NCI-H69 (cell line): ENCODE data around the gene R3HDM4.

Source experiments
- DNase-seq: peaks from one replicate; lab custom pipeline; 2025; lab: John Stamatoyannopoulos, UW

Gene R3HDM4

DNA sequence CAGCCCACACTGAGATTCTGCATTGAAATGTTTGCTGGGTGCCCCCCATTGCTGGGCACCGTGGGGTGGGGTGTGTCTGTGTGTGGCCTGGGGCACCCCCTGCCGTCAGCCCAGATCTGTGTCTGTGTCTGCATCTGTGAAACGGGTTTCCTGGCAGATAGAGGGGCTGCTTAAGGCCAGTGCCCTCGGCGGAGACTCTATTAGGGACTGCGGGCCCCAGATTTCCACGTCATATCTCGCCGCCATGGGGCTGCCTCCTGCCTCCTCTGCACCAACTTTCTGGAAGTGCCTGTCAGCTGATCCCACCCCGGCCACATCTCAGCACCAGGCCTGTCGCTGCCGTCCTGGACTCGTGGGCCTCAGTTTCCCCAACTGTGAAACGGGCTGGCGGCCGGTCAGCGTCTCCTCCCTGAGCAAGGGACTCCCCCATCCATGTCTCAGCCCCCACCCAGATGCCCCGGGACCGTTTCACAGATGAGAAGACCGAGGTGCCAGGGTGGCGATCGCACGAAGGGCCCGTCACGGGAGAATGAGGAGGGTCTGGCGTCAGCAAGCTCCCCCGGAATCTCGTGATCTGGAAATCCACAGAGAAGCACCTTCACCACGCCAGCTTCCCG is 34.2 kb upstream of the R3HDM4 start:
- DNase-seq: no peak

- DNase-seq: no peak
These were observed 32.6 kb upstream of the R3HDM4 start for GRCh38 chr19:945401-946252.

DNA sequence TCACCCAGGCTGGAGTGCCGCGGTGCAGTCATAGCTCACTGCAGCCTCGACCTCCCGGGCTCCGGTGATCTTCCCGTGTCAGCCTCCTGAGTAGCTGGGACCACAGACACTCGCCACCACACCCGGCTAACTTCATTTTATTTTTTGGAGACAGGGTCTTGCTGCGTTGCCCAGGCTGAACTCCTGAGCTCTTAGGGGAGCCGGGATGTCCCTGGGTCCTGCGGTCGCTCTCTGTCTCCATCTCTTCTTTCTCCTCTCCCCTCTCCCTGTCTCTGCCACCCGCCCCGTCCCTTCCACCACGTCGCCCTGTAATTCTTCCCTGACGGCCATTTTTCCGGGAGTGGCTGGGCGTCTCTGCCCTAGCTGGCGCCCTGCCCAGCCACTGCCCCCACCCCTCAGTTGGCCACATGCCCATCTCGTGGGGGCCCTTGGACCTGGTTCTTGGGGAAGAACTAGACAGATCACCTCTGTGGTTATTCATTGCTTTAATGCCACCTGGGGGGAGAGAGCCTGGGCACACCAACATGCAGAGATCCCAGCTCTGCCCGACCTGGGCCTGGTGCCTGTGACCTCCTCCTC is 31.7 kb upstream of the R3HDM4 start:
- DNase-seq: peak; percentile 92

DNA sequence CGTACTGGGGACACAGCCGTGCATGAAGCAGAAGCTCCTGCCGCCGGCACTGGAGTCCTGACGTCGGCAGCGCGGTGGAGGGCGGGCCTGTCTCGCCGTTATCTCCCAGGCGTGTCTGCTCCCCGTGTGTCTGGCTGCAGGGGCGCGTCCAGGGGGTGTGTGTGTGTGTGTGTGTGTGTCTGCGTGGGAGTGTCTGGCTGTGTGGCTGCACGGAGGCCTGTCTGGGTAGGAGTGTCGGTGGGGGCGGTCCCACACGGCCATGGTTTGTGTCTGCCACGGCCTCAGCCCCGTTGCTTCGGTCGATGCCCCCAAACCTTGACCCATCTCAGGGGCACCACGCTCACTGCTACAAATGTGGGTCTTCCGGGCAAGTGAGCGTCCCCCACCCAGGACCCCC is 31.1 kb upstream of the R3HDM4 start:
- DNase-seq: peak; percentile 53

- no peak for DNase-seq
These were observed 30.6 kb upstream of the R3HDM4 start for GRCh38 chr19:943551-944170.

GRCh38 chr19:942133-942645 is 29.2 kb upstream of the R3HDM4 start:
- no peak for DNase-seq

DNA sequence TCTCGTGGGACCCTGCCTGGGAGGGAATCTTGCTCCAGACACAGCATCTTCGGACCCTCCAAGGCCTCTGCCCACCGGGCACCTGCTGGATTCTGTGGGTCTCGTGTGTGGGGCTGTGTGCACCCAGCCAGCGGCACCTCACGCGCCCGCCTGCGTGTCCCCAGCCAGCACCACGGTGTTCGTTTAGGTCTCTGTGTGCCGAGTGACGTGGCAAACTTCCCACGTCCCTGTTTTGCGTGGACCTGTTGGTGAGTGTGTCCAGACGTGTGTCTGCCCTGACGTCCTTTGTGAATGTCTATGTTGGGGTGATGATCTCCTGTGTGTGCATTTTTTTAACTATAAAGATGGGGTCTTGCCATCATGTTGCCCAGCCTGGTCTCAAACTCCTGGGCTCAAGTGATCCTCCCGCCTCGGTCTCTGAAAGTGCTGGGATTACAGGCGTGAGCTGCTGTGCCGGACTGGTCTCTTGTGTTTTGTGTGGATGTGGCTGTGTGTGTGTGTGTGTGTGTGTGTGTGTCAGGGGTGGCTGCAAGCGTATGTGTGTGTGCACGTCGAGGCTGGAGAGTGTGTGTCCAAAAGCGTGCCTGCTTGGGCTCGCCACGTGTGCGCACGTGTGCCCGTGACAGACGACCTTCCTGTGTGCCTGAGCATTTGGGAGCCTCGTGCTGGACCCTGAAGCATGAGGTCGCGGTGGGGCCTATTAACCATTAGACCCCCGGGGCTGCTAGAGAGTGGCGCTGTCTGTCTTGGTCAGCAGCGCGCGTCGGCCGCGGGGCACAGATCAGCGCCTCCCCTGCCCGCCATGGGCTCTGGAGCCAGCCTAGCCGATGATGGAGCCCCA is 28.5 kb upstream of the R3HDM4 start:
- DNase-seq: no peak

DNA sequence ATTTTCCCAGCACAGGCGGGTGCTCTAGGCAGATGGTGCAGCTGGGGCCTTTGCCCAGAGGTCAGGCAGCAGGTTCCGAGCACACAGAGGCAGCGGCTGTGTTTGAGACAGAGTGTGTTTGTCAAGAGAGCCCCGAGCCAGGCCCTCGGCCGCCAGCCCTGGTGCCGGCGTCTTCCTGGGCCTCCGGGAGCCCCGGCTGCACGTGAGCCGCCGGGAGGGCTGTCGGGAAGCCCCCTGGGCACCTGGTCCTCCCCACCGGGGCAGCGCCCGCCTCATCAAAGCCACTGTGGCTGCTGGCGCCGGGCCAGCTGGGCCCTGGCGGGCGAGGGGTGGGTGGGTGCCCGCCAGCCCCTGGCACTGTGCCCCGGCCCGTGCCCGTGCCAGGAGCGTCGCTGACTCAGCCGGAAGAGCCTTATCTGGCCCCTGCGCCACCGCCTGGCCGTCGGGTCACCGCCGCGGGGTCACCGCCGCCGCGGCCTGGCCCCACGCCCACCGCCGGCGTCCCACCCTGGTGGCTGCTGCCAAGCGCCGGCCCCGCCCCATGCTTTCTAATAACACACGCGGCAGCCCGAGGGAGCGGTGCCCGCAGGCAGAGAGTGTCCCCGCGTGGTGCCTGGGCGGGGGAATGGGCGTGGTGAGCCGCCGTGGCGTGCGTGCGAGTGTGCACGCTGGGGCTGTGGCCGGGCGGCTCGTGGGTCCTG is 27.7 kb upstream of the R3HDM4 start:
- DNase-seq: peak; percentile 98

GRCh38 chr19:939922-940321 is 26.9 kb upstream of the R3HDM4 start:
- DNase-seq: no peak

- DNase-seq: no peak
These were observed 26.4 kb upstream of the R3HDM4 start for GRCh38 chr19:939439-939838.

DNA sequence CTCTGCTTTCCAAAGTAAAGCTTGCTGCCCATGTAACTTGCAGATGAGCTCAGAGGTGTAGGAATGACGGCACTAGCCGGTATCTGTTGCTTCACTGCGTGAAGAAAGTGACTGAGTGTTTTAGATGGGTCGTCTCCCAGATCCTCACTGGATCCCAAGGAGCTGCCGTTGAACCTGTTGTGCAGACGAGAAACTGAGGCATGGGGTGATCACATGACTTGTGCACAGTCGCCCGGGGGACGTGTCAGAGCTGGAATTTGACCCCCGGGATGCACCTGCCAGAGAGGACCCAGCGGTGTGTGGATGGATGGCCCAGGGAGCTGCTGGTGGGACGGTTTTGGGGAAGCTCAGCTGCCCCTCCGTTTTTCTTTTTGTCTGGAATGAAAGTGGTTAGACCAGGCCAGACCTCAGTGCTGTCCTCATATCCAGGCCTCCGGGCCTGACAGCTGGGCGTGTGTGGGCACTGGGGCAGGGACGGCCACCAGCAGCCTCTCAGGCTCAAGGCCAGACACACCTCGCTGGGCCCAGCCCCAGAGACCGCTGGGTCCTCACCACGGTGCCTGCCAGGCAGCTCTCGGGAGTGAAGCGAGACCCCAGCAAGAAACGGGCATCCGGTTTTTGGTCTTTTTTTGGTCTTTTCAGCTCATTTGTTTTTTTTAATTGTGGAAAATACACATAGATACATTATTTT is 25.4 kb upstream of the R3HDM4 start:
- no peak for DNase-seq

- no peak for DNase-seq
These were observed 24.3 kb upstream of the R3HDM4 start for GRCh38 chr19:937259-937694.

- DNase-seq: no peak
These were observed 23.1 kb upstream of the R3HDM4 start for GRCh38 chr19:936175-936546.

DNA sequence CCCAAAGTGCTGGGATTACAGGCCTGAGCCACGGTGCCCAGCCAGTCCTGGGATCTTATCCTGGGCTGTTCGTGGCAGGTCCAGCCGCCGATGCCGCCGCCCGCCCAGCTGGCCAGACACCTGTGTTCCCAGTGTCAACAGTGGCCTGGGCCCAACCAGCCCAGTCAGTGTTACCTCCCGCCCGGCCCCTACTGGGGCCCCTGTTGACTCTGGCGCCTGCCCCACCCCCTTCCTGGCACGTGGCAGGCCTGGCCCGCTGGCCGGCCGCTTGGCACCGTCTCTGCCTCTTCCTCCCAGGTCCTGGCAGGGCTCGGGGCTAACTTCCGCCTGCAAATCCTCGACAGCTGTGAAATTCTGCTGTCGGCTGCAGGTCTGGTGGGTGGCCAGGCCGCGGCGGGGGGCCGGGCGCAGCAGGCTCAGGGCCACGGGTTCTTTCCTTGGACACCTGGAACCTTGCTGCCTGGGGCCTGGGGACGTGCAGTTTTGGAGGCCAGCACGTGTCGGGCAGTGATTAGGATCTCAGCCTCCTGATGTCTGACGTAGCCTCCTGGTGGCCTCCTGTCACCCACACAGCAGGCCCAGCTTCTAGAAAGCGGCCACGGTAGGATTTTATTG is 22.0 kb upstream of the R3HDM4 start:
- peak; percentile 98 for DNase-seq

GRCh38 chr19:934197-934840 is 21.3 kb upstream of the R3HDM4 start:
- DNase-seq: no peak

DNA sequence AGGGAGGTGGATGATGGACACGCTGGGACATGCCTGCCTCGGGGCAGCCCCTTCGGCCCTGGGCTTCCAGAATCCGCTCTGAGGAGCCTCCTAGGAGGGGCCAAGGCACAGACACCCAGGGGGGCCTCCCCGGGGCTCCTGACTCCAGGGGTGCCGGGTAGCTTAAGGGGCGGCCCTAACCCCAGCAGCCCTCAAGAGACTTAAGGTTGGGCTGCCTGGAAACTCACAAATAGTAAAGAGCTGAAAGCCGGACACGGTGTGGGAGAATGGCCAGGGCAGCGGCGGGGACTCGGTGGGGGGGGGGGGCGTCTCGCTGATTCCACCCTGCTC is 20.5 kb upstream of the R3HDM4 start:
- no peak for DNase-seq

DNA sequence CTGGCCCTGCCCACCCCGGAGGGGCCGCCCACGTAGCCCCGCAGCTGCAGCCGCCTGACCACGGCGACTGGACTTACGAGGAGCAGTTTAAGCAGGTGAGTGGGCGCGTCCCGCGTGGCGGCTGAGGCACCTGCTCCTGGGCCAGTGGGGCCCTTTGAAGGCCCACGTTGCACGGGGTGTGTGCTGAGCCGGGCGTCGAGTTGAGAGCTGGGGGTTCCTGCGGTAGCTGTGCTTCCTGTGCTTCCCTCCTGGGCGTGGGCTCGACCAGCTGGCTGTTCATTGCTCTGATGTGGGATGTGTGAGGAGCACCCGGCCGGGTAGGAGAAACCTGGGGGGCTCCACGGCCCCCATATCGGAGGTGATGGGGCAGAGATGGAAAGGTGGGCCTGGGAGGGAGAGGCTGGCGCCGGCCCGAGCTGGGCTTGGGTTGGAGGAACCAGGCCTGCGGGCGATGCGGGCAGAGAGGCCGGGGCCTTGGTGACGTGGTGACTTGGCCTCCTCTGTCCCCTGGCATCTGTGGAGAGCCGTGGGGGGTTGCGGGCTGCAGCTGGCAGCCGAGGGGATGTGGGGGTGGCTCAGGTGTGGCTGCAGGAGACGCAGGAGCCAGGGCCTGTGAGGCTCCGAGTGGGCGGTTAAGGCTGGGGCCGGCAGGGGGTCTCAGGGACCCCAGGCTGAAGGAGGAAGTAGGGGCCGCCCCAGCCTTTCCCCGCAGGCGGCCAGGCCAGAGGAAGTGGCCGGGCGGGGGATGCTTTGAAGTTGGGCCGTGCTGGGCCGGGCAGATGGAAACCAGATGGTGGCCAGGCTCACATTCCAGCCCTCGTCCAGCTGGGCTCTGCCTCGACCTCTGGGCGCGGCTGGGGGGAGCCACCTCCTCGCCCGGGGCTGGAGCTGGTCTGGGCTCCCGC is 19.9 kb upstream of the R3HDM4 start:
- peak; percentile 93 for DNase-seq

GRCh38 chr19:931860-932647 is 19.0 kb upstream of the R3HDM4 start:
- no peak for DNase-seq
